ENCODE measurements around the gene MAN1C1. TPM values are rescaled to one million over a fixed set of nuclear protein-coding genes. Genes with fewer than 3 reads are reported as not detected.

MAN1C1 gene
- total and polyA plus RNA-seq, 2 donors (not counting 3 experiments of a cell fraction or from before 2014, with no cell fraction given): 1.5 to 4.0 TPM

DNA sequence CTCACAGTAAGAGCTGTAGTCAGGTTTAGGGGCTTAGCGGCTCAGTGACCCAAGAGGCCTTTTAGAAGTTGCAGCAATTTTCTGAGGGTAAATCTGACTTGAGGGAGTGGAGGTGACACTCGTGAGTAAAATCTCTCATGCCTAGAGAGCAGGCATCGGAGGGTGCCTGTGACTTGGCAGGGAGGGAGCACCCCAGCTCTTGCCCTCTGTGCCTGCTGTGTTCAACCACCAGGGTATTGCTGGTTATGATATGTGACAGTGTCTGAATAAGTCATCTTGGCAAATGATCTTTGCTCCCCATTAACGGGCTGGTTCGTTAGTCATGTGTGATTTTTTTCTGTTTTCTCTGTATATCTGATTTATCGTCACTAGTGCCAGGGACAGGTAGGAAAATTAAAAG, 5.9 kb downstream of the MAN1C1 start:
- no peak for FAIRE-seq
- intact Hi-C loops (cut with micrococcal nuclease): no loop called here
- Histone ChIP-seq H3K4me3 (replicated peaks in 1 of 3; ENCODE audit: insufficient read depth in 1 of 3, low read depth in 1 of 3, low read length in 3 of 3) (no peak overlapping the region), H3K4me1 (ENCODE audit: control insufficient read depth, extremely low read depth, insufficient read depth, low read length) (peaks cover 2% of the 10 kb centered on the region), H3K9me3 (replicated peaks; ENCODE audit: control insufficient read depth, insufficient read depth, low read length) (no peaks in the 10 kb centered on the region), H3K4me2 (ENCODE audit: insufficient read depth, low read length) (no peak overlapping the region), H3K79me2 (ENCODE audit: control insufficient read depth, insufficient read depth, low read length) (no peaks in the 10 kb centered on the region), H2AFZ (ENCODE audit: low read depth, low read length) (no peak overlapping the region), H3K9ac (replicated peaks; ENCODE audit: extremely low read depth, insufficient read depth, low read length) (no peak overlapping the region), H3K9me1 (replicated peaks; ENCODE audit: control insufficient read depth, extremely low read depth, insufficient read depth, low read length) (no peaks in the 10 kb centered on the region), H3K27me3 (ENCODE audit: control insufficient read depth in 2 of 2, insufficient read depth in 2 of 2, low read length in 2 of 2) (peaks cover 37 to 41% of the 10 kb centered on the region in 2 experiments), H4K20me1 (replicated peaks; ENCODE audit: control insufficient read depth, extremely low read depth, insufficient read depth, low read length) (no peaks in the 10 kb centered on the region), H3K36me3 (ENCODE audit: control insufficient read depth in 2 of 2, extremely low read depth in 1 of 2, insufficient read depth in 2 of 2, low read length in 2 of 2) (no peaks in the 10 kb centered on the region), H3K27ac (ENCODE audit: insufficient read depth, low read depth, low read length) (no peak overlapping the region)
- TF ChIP-seq EZH2 (IDR thresholded peaks at IDR 0.05; ENCODE audit: borderline replicate concordance, low read depth, low read length, severe bottlenecking): no peak
- TF ChIP-seq, protein P1, sequence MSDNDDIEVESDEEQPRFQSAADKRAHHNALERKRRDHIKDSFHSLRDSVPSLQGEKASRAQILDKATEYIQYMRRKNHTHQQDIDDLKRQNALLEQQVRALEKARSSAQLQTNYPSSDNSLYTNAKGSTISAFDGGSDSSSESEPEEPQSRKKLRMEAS (IDR thresholded peaks at IDR 0.05; ENCODE audit: insufficient read depth, insufficient read length): no peak
- TF ChIP-seq, protein P2, sequence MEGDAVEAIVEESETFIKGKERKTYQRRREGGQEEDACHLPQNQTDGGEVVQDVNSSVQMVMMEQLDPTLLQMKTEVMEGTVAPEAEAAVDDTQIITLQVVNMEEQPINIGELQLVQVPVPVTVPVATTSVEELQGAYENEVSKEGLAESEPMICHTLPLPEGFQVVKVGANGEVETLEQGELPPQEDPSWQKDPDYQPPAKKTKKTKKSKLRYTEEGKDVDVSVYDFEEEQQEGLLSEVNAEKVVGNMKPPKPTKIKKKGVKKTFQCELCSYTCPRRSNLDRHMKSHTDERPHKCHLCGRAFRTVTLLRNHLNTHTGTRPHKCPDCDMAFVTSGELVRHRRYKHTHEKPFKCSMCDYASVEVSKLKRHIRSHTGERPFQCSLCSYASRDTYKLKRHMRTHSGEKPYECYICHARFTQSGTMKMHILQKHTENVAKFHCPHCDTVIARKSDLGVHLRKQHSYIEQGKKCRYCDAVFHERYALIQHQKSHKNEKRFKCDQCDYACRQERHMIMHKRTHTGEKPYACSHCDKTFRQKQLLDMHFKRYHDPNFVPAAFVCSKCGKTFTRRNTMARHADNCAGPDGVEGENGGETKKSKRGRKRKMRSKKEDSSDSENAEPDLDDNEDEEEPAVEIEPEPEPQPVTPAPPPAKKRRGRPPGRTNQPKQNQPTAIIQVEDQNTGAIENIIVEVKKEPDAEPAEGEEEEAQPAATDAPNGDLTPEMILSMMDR (IDR thresholded peaks at IDR 0.05; ENCODE audit: extremely low read depth in 1 of 2, insufficient read depth in 1 of 2, low read depth in 1 of 2, low read length in 2 of 2): no peak
- TF ChIP-seq POLR2AphosphoS5 (IDR thresholded peaks at IDR 0.05; ENCODE audit: insufficient read depth, low read depth, low read length): no peak
- no peak for TF ChIP-seq JUN (IDR thresholded peaks at IDR 0.05; ENCODE audit: borderline replicate concordance, insufficient read depth, insufficient read length, low read depth)
- TF ChIP-seq MYC (IDR thresholded peaks at IDR 0.05; ENCODE audit: low read depth, low read length): no peak
- no peak for TF ChIP-seq GATA2 (IDR thresholded peaks at IDR 0.05; ENCODE audit: insufficient read depth, insufficient read length, low read depth, low read length)
- no peak for TF ChIP-seq FOS (IDR thresholded peaks at IDR 0.05; ENCODE audit: borderline replicate concordance, insufficient read depth, low read length)
- no peak for TF ChIP-seq POLR2A (IDR thresholded peaks at IDR 0.05; ENCODE audit: low read depth, low read length)
- DNase-seq (ENCODE audit: low read depth, low spot score): no peak
- dilution Hi-C loops (cut with MboI; ENCODE audit: extremely low pct_ligation_motif_present, low sequenced_read_pairs): no loop called here
- POLR2A ChIA-PET: no interaction called here
- CTCF ChIA-PET: interaction anchor here (1.4 to 1.8 kb wide), 2 partner anchors 50 to 175 kb away, joined by 3 to 4 read pairs; no protein-coding TSS in a partner anchor
- BruUV-seq (replicated peaks): no TSS peak

All from endothelial cell of umbilical vein (primary cell).